Activated CD4-positive, alpha-beta T cell treated with anti-CD3 and anti-CD28 coated beads for 36 hours (primary cell): ENCODE data around the gene DBNDD2. TPM values are rescaled to one million over a fixed set of nuclear protein-coding genes. Genes with fewer than 3 reads are reported as not detected.

Source experiments
- ATAC-seq: fragments of 200-7000 bp; cut with Tn5 transposase; one replicate; pipeline ENCODE4 v1.10.0; 2021; ENCODE audit warnings: mild to moderate bottlenecking, moderate library complexity
- CTCF ChIA-PET: fragments of 350-600 bp; sonication (Branson Sonifier 250); formaldehyde crosslinking; loops from one replicate; lab custom pipeline; 2021; ENCODE audit warnings: antibody characterized with exemption; lab: Charles Lee
- POLR2A ChIA-PET: fragments of 350-600 bp; sonication (Branson Sonifier 250); formaldehyde crosslinking; loops from one replicate; lab custom pipeline; 2021; ENCODE audit warnings: antibody characterized with exemption, inconsistent platforms; lab: Charles Lee
- DNase-seq: peaks from one replicate; pipeline ENCODE4 v3.0.0-alpha.2; 2020
- H3K27ac Mint-ChIP-seq: one replicate; pipeline ENCODE4 v1.8.0; 2021; ENCODE audit warnings: mixed read lengths
- H3K27me3 Mint-ChIP-seq: one replicate; pipeline ENCODE4 v1.8.0; 2021; ENCODE audit warnings: mixed read lengths
- H3K36me3 Mint-ChIP-seq: one replicate; pipeline ENCODE4 v1.8.0; 2021; ENCODE audit warnings: low read depth, mixed read lengths
- H3K4me1 Mint-ChIP-seq: one replicate; pipeline ENCODE4 v1.8.0; 2021; ENCODE audit warnings: mixed read lengths
- H3K4me3 Mint-ChIP-seq: one replicate; pipeline ENCODE4 v1.8.0; 2021; ENCODE audit warnings: mild to moderate bottlenecking, moderate library complexity, mixed read lengths
- H3K9me3 Mint-ChIP-seq: one replicate; pipeline ENCODE4 v1.8.0; 2021; ENCODE audit warnings: low read depth, mixed read lengths
- intact Hi-C, 2 experiments: fragments of 100-400 bp; cut with DNase I in 1 of 2; cut with micrococcal nuclease in 1 of 2; formaldehyde crosslinking; loops; one replicate each; pipeline versions ENCODE4 v1.14.2 to v1.15.1; 2022 to 2024; cut with DNase I, micrococcal nuclease
- total RNA-seq, 2 experiments: library from RNA; stranded (reverse); gene quantifications; one replicate each; pipeline ENCODE4 v1.2.3, GENCODE V29; 2021

DBNDD2 gene
- total RNA-seq, 2 experiments from 2014 or later = 22.4 to 30.0 TPM

GRCh38 chr20:45404438-45404837 is 3.7 kb upstream of the DBNDD2 start:
- POLR2A ChIA-PET = no interaction called here
- Mint-ChIP-seq H3K36me3 (peaks cover 21% of the 10 kb centered on the region), H3K9me3 (peaks cover 10% of the 10 kb centered on the region), H3K27ac (peak overlapping the region; percentile 70), H3K27me3 (peaks cover 3% of the 10 kb centered on the region), H3K4me3 (peak overlapping the region; percentile 73), H3K4me1 (peaks cover 22% of the 10 kb centered on the region)
- CTCF ChIA-PET = interaction anchor here (0.7 to 3.5 kb wide), 8 partner anchors 11 to 1121 kb away, joined by 3 to 24 read pairs (median 5); partner anchors contain the start of gene PIGT
- no peak for DNase-seq
- intact Hi-C loops = no loop called here
- ATAC-seq = no peak

DNA sequence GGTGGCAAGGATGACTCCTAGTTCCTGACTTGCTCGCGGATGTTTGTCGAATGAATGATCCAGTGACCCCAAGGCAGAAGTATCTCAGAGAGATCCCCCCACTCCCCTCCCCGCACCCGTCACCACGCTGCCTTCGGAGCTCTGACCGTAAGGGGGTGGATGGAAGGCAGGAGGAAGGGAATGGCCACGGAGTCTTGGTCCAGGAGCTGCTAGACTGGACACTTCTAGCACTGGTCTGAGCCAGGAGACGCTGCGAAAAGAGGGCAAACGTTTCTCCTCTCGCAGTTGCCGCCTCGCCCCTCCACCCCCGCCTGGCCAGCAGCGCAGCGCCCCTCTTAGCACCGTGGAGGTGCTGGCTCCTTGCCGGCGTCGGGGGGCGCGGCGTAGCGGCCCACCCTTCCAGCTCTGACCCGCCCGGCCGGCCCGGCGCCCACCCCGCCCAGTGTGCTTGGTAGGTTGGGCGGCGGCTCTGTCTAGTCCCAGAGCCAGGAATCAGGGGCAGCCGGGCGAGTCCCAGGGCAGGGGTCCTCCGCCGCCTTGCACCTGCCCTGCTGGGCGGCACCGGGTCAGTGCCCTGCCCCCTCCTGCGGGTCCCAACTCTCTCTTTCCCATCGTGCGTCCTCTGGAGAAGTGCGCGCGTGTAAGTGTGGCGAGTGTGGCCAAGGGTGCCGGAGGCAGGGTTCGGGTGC is 2.4 kb upstream of the DBNDD2 start:
- no peak for ATAC-seq
- ChIA-PET POLR2A (no interaction called here), CTCF (interaction anchor here (0.6 to 3.5 kb wide), 5 partner anchors 10 to 46 kb away, joined by 3 to 24 read pairs (median 5); partner anchors contain the start of gene SYS1)
- no peak for DNase-seq
- Mint-ChIP-seq H3K27me3 (peaks cover 3% of the 10 kb centered on the region), H3K9me3 (peaks cover 2% of the 10 kb centered on the region), H3K27ac (peak overlapping the region; percentile 19), H3K36me3 (peaks cover 12% of the 10 kb centered on the region), H3K4me3 (peak overlapping the region; percentile 73), H3K4me1 (peaks cover 22% of the 10 kb centered on the region)
- intact Hi-C loops = loop anchor here in 1 of 2 experiments (1.0 to 2.0 kb wide), 4 partner anchors 11 to 206 kb away; partner anchors contain the start of genes PIGT and SYS1

DNA sequence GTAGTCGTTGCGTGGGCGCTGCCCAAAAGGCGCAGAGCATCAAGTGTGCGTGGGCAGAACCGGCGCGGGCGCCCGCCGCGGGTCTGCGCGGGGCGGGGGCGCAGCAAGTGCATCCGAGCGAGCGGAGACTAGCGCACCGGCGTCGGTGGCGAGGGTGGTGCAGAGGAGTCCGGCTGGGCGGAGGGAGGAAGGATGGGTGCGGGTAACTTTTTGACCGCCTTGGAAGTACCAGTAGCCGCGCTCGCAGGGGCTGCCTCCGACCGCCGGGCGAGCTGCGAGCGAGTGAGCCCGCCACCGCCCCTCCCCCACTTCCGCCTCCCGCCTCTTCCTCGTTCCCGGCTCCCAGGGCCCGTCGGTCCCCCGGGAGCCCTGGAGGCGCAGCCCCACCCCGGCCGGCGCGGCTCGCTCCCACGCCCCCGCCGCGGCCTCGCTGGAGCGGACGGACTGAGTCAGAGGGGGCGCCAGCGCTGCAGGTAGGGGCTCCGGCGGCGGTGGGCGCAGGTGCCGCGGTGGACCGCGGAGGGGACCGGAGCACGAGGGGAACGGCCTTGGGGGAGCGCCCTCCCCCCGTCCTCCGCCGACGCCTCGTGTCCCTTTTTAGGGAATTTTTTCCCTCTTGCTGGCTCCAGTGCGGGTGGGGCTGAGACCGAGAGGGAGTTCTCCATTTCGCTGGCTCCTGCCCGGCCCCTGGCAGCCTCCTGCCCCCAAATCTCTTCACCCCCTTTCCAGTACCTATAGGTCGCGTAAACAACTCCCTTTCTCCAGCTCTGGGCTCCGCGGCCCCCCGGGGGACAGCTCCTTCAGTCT is 1.6 kb upstream of the DBNDD2 start:
- Mint-ChIP-seq H3K9me3 (no peaks in the 10 kb centered on the region), H3K27me3 (peaks cover 3% of the 10 kb centered on the region), H3K27ac (peak overlapping the region; percentile 69), H3K4me3 (peak overlapping the region; percentile 73), H3K36me3 (peaks cover 11% of the 10 kb centered on the region), H3K4me1 (peaks cover 22% of the 10 kb centered on the region)
- ATAC-seq = peak; percentile 51
- intact Hi-C loops = loop anchor here in 1 of 2 experiments (1.0 to 2.0 kb wide), 4 partner anchors 10 to 205 kb away; partner anchors contain the start of genes PIGT and SYS1
- ChIA-PET POLR2A (interaction anchor here (0.8 to 1.0 kb wide), 2 partner anchors 11 to 47 kb away, joined by 3 to 5 read pairs; no protein-coding TSS in a partner anchor), CTCF (interaction anchor here (0.6 to 2.4 kb wide), 6 partner anchors 9 to 223 kb away, joined by 3 to 13 read pairs (median 3); partner anchors contain the start of genes PIGT, SYS1 and WFDC10A)
- peak; percentile 69 for DNase-seq

DNA sequence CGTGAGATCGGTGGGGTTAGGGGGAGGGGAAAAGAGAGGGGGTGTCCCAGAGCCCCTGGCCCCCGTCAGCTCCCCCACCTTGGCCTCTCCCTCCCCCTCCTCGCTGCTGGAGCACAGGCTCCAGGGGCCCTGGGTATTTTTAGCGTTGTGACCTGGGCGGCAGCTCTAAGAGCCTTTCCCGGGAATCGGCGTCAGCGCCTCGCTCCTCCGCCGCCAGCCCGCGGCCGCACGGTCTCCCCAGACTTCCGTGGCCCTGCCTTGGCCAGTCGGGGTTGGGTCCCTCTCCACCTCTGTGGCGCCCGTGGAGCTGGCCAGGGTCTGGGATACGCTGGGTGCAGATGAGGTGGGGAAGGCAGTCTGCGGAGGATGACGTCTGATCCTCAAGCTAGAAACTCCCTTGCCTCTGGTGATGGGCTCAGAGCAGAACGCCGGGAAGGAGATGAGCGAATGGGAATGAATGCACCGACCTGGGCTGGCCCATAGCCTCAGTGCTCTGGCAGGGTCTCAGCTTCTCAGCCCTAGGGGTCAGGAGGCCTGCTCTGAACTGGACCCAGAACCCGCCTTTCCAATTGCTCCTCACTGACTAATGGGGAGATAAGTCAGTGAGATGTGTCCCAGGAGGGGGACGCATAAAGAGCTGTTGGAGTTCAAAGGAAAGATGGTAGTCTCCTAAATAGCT is 883 bp upstream of the DBNDD2 start:
- ChIA-PET POLR2A (interaction anchor here (0.6 to 1.0 kb wide), 4 partner anchors 10 to 428 kb away, joined by 3 to 8 read pairs (median 4); no protein-coding TSS in a partner anchor), CTCF (interaction anchor here (0.6 to 2.4 kb wide), 7 partner anchors 9 to 419 kb away, joined by 3 to 13 read pairs (median 3); partner anchors contain the start of genes PIGT, SYS1 and WFDC10A)
- DNase-seq = peak; percentile 27
- H3K4me3 Mint-ChIP-seq = peak overlapping the region; percentile 73
- peak; percentile 33 for ATAC-seq
- H3K27ac Mint-ChIP-seq = peak overlapping the region; percentile 39
- H3K9me3 Mint-ChIP-seq = no peaks in the 10 kb centered on the region
- H3K36me3 Mint-ChIP-seq = peaks cover 5% of the 10 kb centered on the region
- peaks cover 15% of the 10 kb centered on the region for H3K4me1 Mint-ChIP-seq
- H3K27me3 Mint-ChIP-seq = peaks cover 3% of the 10 kb centered on the region
- intact Hi-C loops = loop anchor here in 1 of 2 experiments (2.0 kb wide), 1 partner anchor 44 kb away; the partner anchor contains the start of gene SYS1

DNA sequence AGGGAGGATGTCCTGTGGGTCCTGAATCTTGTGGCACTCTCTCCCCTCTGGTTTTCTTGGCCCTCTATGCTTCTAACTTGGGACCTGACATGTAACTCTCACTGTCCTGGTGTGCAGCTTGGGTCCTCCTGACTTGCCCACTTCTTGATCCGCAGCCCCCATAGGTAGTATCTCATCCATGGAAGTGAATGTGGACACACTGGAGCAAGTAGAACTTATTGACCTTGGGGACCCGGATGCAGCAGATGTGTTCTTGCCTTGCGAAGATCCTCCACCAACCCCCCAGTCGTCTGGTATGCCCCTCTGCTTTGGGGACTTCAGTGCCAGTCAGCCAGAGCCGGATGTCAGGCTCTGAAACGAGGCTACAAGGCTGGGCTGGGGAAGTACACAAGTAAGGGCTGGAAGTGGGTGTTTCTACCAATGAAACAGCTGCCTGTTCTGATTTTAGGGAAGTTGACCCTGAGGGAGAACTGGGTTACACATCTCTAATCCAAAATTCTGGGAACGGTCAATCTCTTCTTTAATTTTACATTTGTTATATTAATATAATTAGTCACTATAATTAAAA is 641 bp downstream of the DBNDD2 start:
- Mint-ChIP-seq H3K27ac (no peak overlapping the region), H3K9me3 (no peaks in the 10 kb centered on the region), H3K4me3 (no peak overlapping the region), H3K4me1 (peaks cover 18% of the 10 kb centered on the region), H3K36me3 (peaks cover 5% of the 10 kb centered on the region), H3K27me3 (peaks cover 3% of the 10 kb centered on the region)
- ATAC-seq (no peak), DNase-seq (no peak)
- intact Hi-C loops = no loop called here
- POLR2A ChIA-PET = no interaction called here
- CTCF ChIA-PET = interaction anchor here (1.0 to 2.3 kb wide), 2 partner anchors 35 to 382 kb away, joined by 3 to 13 read pairs; no protein-coding TSS in a partner anchor

GRCh38 chr20:45409521-45410272 is 1.6 kb downstream of the DBNDD2 start:
- no peak for ATAC-seq
- intact Hi-C loops = no loop called here
- Mint-ChIP-seq H3K9me3 (no peaks in the 10 kb centered on the region), H3K27ac (no peak overlapping the region), H3K4me1 (peaks cover 22% of the 10 kb centered on the region), H3K4me3 (no peak overlapping the region), H3K36me3 (peaks cover 5% of the 10 kb centered on the region), H3K27me3 (peaks cover 2% of the 10 kb centered on the region)
- POLR2A ChIA-PET = no interaction called here
- CTCF ChIA-PET = no interaction called here
- no peak for DNase-seq

DNA sequence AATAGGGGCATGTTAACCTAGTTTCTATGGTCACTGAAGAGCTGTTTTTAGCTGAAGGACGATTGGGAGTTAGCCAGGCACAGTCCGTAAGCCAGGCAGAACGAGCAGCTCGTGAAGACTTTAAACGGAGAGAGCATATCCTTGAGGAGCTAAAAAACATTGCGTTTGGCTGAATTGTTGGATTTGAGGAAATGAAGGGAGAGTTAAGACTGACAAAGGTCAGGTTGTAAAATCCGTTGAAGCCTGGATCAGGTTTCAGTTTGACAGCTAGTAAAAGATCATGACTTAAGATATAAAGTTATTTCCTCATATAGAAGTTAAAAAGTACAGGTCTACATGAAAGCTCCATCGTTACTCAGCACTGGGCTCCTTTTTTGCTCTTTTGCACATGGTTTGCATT is 2.8 kb downstream of the DBNDD2 start:
- no peak overlapping the region for H3K27ac Mint-ChIP-seq
- ChIA-PET POLR2A (interaction anchor here (0.8 kb wide), 1 partner anchor 73 kb away, joined by 3 read pairs; no protein-coding TSS in a partner anchor), CTCF (interaction anchor here (0.5 to 3.7 kb wide), 5 partner anchors 20 to 102 kb away, joined by 3 to 32 read pairs (median 4); partner anchors contain the start of gene SYS1)
- no peak for ATAC-seq
- DNase-seq = no peak
- H3K9me3 Mint-ChIP-seq = no peaks in the 10 kb centered on the region
- intact Hi-C loops = no loop called here
- H3K27me3 Mint-ChIP-seq = no peaks in the 10 kb centered on the region
- no peak overlapping the region for H3K4me3 Mint-ChIP-seq
- peaks cover 25% of the 10 kb centered on the region for H3K4me1 Mint-ChIP-seq
- H3K36me3 Mint-ChIP-seq = peaks cover 5% of the 10 kb centered on the region

DNA sequence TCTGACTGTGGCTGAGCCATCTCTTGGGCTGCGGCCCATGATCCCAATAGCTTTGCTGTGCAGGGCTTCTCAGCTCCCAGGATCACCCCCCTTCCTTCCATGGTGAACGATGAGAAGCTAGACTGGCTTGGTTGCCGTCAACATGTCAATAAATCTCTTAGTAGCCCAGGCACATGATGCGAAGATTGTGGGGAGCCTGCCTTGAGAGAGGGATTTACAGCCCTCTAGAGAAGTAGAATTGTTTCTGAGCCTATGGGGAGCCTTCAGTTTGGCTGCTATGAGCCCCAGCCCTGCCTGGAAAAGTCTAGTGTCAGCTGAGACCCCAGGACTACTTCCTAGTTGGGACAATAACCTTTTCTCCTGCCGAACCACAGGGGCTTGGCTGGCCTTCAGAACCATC is 4.6 kb downstream of the DBNDD2 start:
- H3K27ac Mint-ChIP-seq = no peak overlapping the region
- no peaks in the 10 kb centered on the region for H3K9me3 Mint-ChIP-seq

DNA sequence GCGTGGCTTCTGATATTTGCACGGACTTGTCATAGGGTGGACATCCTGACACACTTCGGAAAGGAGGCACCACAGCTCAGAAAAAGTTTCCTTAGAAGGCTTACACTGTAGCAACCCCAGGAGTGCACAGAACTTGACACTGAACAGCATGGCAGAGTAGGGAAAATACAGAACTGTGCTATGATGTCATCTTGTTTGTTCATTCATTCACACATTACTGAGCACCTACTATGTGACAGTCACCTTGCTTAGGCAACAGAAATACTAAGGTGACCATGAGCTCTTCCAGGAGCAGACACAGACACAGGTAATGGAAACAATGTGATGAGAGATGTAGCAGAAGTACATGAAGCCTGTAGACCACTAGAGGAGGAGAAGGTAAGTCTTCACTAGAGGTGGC is 5.4 kb downstream of the DBNDD2 start:
- Mint-ChIP-seq H3K36me3 (peaks cover 15% of the 10 kb centered on the region), H3K4me1 (peaks cover 33% of the 10 kb centered on the region), H3K9me3 (no peaks in the 10 kb centered on the region), H3K27me3 (no peaks in the 10 kb centered on the region), H3K4me3 (no peak overlapping the region), H3K27ac (no peak overlapping the region)
- intact Hi-C loops = no loop called here
- ATAC-seq (no peak), DNase-seq (no peak)
- ChIA-PET POLR2A (interaction anchor here (0.7 kb wide), 1 partner anchor 50 kb away, joined by 3 read pairs; the partner anchor contains the start of gene SYS1), CTCF (interaction anchor here (1.0 to 3.7 kb wide), 8 partner anchors 10 to 61 kb away, joined by 3 to 32 read pairs (median 4); partner anchors contain the start of gene SYS1)

More for the DNA sequence above, 4.6 kb downstream of the DBNDD2 start:
- DNase-seq (no peak), ATAC-seq (no peak)
- Mint-ChIP-seq H3K4me1 (peaks cover 29% of the 10 kb centered on the region), H3K4me3 (no peak overlapping the region), H3K36me3 (peaks cover 6% of the 10 kb centered on the region), H3K27me3 (no peaks in the 10 kb centered on the region)
- intact Hi-C loops = no loop called here
- ChIA-PET POLR2A (interaction anchor here (0.7 kb wide), 1 partner anchor 16 kb away, joined by 3 read pairs; no protein-coding TSS in a partner anchor), CTCF (interaction anchor here (0.7 to 3.7 kb wide), 11 partner anchors 10 to 493 kb away, joined by 3 to 32 read pairs (median 4); partner anchors contain the start of gene SYS1)
